Mucosa of rectum (tissue), 2 donors: Measurements from ENCODE around the gene ELOB.

Experiments used
- H3K27ac ChIP-seq, 2 donors: one replicate each; pipeline ENCODE4 v1.7.0; 2013; ENCODE audit warnings: inconsistent platforms in 2 of 2, low read depth in 2 of 2, low read length in 2 of 2
- H3K27me3 ChIP-seq, 2 donors: one replicate each; pipeline ENCODE4 v1.7.0; 2013; ENCODE audit warnings: low read length in 2 of 2; ENCODE audit not compliant: control insufficient read depth in 2 of 2, insufficient read depth in 2 of 2
- H3K36me3 ChIP-seq, 2 donors: one replicate each; pipeline ENCODE4 v1.7.0; 2013; ENCODE audit warnings: low read length in 2 of 2; ENCODE audit not compliant: control insufficient read depth in 2 of 2, insufficient read depth in 2 of 2
- H3K4me1 ChIP-seq, 2 donors: one replicate each; pipeline ENCODE4 v1.7.0; 2013; ENCODE audit warnings: low read length in 2 of 2, mild to moderate bottlenecking in 1 of 2; ENCODE audit not compliant: control insufficient read depth in 2 of 2, insufficient read depth in 2 of 2
- H3K4me3 ChIP-seq, 2 donors: one replicate each; pipeline ENCODE4 v1.7.0; 2013; ENCODE audit warnings: low read length in 2 of 2
- H3K9ac ChIP-seq, 2 donors: one replicate each; pipeline ENCODE4 v1.7.0; 2013; ENCODE audit warnings: low read length in 2 of 2, low read depth in 1 of 2, mild to moderate bottlenecking in 1 of 2
- H3K9me3 ChIP-seq, 2 donors: one replicate each; pipeline ENCODE4 v1.7.0; 2013; ENCODE audit warnings: low read length in 2 of 2; ENCODE audit not compliant: control insufficient read depth in 2 of 2
- donor health status: healthy.
- donor health status: Normal muscosa, but diverticular disease.

Gene ELOB

DNA sequence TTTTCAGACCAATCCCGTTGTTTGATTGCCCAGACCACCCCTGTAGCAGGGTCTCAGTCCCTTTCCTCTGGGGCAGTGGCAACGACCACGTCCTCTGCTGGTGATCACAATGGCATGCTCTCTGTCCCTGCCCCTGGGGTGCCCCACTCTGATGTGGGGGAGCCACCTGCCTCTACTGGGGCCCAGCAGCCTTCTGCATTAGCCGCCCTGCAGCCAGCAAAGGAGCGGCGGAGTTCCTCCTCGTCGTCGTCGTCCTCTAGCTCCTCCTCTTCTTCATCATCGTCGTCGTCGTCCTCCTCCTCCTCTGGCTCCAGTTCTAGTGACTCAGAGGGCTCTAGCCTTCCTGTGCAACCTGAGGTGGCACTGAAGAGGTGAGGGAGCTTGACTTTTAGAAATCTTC is 9.2 kb downstream of the ELOB start:
- Histone ChIP-seq H3K27ac (peak overlapping the region in 1 of 2 donors; percentile 96), H3K36me3 (peaks cover 90 to 96% of the 10 kb centered on the region in 2 donors), H3K27me3 (no peaks in the 10 kb centered on the region), H3K4me1 (peaks cover 18 to 20% of the 10 kb centered on the region in 2 donors), H3K9ac (no peak overlapping the region), H3K9me3 (no peaks in the 10 kb centered on the region), H3K4me3 (no peak overlapping the region)

- Histone ChIP-seq H3K36me3 (peaks cover 92 to 98% of the 10 kb centered on the region in 2 donors), H3K4me3 (no peak overlapping the region), H3K27me3 (no peaks in the 10 kb centered on the region), H3K4me1 (peaks cover 18 to 20% of the 10 kb centered on the region in 2 donors), H3K9me3 (no peaks in the 10 kb centered on the region), H3K27ac (no peak overlapping the region), H3K9ac (no peak overlapping the region)
Measured at GRCh38 chr16:2767140-2767731, 9.8 kb downstream of the ELOB start.

GRCh38 chr16:2766430-2767139 is 10.5 kb downstream of the ELOB start:
- Histone ChIP-seq H3K36me3 (peaks cover 92 to 100% of the 10 kb centered on the region in 2 donors), H3K9ac (no peak overlapping the region), H3K27me3 (no peaks in the 10 kb centered on the region), H3K9me3 (no peaks in the 10 kb centered on the region), H3K27ac (no peak overlapping the region), H3K4me1 (peaks cover 18 to 20% of the 10 kb centered on the region in 2 donors), H3K4me3 (no peak overlapping the region)

DNA sequence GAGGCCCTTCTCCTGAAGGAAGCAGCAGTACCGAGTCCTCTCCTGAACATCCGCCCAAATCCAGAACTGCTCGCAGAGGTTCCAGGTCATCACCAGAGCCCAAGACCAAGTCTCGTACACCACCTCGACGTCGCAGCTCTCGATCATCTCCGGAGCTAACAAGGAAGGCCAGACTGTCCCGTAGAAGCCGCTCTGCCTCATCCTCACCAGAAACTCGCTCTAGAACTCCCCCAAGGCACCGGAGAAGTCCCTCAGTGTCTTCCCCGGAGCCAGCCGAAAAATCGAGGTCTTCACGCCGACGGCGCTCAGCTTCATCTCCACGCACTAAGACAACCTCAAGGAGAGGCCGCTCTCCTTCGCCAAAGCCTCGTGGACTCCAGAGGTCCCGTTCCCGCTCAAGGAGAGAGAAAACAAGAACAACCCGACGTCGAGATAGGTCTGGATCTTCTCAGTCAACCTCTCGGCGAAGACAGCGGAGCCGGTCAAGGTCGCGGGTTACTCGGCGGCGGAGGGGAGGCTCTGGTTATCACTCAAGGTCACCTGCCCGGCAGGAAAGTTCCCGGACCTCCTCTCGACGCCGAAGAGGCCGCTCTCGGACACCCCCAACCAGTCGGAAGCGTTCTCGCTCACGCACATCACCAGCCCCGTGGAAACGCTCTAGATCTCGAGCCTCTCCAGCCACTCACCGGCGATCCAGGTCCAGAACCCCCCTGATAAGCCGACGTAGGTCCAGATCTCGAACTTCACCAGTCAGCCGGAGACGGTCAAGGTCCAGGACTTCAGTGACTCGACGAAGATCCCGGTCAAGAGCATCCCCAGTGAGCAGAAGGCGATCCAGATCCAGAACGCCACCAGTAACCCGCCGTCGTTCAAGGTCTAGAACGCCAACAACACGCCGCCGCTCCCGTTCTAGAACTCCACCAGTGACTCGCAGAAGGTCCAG is 11.3 kb downstream of the ELOB start:
- Histone ChIP-seq H3K27ac (no peak overlapping the region), H3K4me3 (no peak overlapping the region), H3K4me1 (peaks cover 17 to 18% of the 10 kb centered on the region in 2 donors), H3K9ac (no peak overlapping the region), H3K27me3 (no peaks in the 10 kb centered on the region), H3K9me3 (no peaks in the 10 kb centered on the region), H3K36me3 (peaks cover 95 to 100% of the 10 kb centered on the region in 2 donors)

DNA sequence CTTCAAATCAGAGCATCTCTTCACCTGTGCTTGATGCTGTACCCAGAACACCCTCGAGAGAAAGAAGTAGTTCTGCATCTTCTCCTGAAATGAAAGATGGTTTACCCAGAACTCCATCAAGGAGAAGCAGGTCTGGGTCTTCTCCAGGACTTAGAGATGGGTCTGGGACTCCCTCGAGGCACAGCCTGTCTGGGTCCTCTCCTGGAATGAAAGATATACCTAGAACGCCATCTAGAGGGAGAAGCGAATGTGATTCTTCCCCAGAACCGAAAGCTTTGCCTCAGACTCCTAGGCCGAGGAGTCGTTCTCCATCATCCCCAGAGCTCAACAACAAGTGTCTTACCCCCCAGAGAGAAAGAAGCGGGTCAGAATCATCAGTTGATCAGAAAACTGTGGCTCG is 12.4 kb downstream of the ELOB start:
- Histone ChIP-seq H3K4me3 (no peak overlapping the region), H3K27ac (no peak overlapping the region), H3K9me3 (no peaks in the 10 kb centered on the region), H3K4me1 (peaks cover 8 to 15% of the 10 kb centered on the region in 2 donors), H3K27me3 (no peaks in the 10 kb centered on the region), H3K9ac (no peak overlapping the region), H3K36me3 (peaks cover 95 to 100% of the 10 kb centered on the region in 2 donors)

DNA sequence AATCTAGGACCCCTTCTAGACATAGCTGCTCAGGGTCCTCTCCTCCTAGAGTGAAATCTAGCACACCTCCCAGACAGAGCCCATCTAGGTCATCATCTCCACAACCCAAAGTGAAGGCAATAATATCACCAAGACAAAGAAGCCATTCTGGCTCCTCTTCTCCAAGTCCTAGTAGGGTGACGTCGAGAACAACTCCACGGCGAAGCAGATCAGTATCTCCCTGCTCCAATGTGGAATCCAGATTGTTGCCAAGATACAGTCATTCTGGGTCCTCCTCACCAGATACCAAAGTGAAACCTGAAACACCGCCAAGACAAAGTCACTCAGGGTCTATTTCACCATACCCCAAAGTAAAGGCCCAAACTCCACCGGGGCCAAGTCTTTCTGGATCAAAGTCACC is 13.9 kb downstream of the ELOB start:
- Histone ChIP-seq H3K4me1 (peaks cover 0 to 7% of the 10 kb centered on the region in 2 donors), H3K36me3 (peaks cover 96 to 100% of the 10 kb centered on the region in 2 donors), H3K9ac (no peak overlapping the region)

DNA sequence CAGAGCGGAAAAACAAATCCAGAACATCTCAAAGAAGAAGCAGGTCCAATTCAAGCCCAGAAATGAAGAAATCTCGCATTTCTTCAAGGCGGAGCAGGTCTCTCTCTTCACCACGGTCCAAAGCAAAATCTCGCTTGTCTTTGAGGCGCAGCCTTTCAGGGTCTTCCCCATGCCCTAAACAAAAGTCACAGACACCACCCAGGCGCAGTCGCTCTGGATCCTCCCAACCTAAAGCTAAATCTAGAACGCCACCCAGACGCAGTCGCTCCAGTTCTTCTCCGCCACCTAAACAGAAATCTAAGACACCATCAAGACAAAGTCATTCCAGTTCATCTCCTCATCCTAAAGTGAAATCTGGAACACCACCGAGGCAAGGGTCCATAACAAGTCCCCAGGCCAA is 14.4 kb downstream of the ELOB start:
- Histone ChIP-seq H3K36me3 (peaks cover 96 to 100% of the 10 kb centered on the region in 2 donors), H3K27me3 (no peaks in the 10 kb centered on the region), H3K9ac (no peak overlapping the region), H3K9me3 (no peaks in the 10 kb centered on the region), H3K4me3 (no peak overlapping the region), H3K4me1 (peaks cover 0 to 7% of the 10 kb centered on the region in 2 donors), H3K27ac (no peak overlapping the region)

More for the DNA sequence above, 13.9 kb downstream of the ELOB start:
- Histone ChIP-seq H3K4me3 (no peak overlapping the region), H3K27ac (no peak overlapping the region), H3K9me3 (no peaks in the 10 kb centered on the region), H3K27me3 (no peaks in the 10 kb centered on the region)

GRCh38 chr16:2761886-2762583 is 15.0 kb downstream of the ELOB start:
- H3K27ac ChIP-seq = no peak overlapping the region
- no peak overlapping the region for H3K4me3 ChIP-seq
- H3K9me3 ChIP-seq = no peaks in the 10 kb centered on the region
- H3K4me1 ChIP-seq = peaks cover 0 to 7% of the 10 kb centered on the region in 2 donors
- peaks cover 95 to 100% of the 10 kb centered on the region in 2 donors for H3K36me3 ChIP-seq
- no peaks in the 10 kb centered on the region for H3K27me3 ChIP-seq
- H3K9ac ChIP-seq = no peak overlapping the region

DNA sequence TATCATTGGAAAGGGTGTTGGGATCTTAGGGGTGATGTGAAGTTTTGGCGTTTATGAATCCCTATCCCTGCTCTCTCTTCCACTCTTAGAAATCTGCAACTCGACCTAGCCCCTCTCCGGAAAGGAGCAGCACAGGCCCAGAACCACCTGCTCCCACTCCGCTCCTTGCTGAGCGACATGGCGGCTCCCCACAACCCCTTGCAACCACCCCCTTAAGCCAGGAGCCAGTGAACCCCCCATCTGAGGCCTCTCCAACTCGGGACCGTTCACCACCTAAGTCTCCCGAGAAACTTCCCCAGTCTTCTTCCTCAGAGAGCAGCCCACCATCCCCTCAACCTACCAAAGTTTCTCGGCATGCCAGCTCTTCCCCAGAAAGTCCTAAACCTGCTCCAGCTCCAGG is 15.6 kb downstream of the ELOB start:
- Histone ChIP-seq H3K9ac (no peak overlapping the region), H3K27ac (no peak overlapping the region), H3K27me3 (no peaks in the 10 kb centered on the region), H3K36me3 (peaks cover 95 to 98% of the 10 kb centered on the region in 2 donors), H3K4me3 (no peak overlapping the region), H3K4me1 (peaks cover 0 to 7% of the 10 kb centered on the region in 2 donors), H3K9me3 (no peaks in the 10 kb centered on the region)
